Retinal pigment epithelial cell (primary cell): Measurements from ENCODE around the gene EBF3.

Experiments
- DNase-seq: peaks from one replicate; pipeline ENCODE4 v3.0.0-alpha.2; 2010; ENCODE audit warnings: low read depth
- H3K4me3 ChIP-seq: 2 replicates; pipeline ENCODE4 v1.5.1; 2011; ENCODE audit warnings: mild to moderate bottlenecking, low read length, control low read depth, moderate library complexity
- TF ChIP-seq, protein P1 (sequence below): conservative IDR thresholded peaks from 2 replicates; pipeline ENCODE4 v1.5.1; 2011; ENCODE audit warnings: low read depth, low read length, control low read depth, inconsistent platforms

EBF3 gene

DNA sequence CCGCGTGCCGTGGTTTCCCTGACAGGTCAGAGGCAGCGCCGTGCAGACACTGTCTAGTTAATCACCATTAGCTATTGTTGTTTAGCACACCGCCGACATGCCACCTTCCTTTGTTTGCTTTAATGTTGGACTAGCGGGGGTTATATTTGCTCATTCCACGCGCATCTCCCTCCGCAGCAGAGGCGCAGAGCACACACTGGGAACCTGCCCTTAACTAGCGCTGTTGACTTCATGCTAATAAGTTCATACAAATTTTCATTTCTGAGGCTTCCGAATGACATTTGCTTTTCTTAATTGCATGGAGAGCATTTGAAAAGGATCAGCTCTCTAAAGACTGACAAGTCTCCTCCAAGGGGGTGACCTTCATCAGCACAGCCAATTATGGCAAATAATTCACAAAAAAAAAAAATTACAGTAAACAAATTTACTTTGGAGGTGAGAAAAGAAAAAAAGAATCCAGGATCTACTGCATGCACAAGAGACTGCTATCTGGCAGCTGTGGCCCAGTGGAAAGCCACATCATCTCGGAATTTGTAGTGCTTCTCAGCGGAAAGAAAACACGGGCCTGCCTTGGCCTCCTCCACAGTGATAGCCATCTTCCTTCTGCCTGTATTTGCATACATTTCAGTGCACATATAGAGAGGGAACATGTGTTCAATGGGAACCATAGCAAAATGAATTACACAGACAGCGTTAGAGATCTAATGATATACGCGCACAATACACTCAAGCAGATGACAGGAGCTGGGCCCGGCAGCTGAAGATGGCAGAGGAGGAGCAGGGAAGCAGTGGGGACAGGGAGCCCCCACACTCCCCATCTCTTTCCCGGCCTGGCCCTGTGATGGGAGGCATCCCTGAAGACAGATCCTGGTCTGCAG is 94.2 kb downstream of the EBF3 start:
- H3K4me3 ChIP-seq = no peak overlapping the region
- DNase-seq = no peak
- TF ChIP-seq, protein P1, sequence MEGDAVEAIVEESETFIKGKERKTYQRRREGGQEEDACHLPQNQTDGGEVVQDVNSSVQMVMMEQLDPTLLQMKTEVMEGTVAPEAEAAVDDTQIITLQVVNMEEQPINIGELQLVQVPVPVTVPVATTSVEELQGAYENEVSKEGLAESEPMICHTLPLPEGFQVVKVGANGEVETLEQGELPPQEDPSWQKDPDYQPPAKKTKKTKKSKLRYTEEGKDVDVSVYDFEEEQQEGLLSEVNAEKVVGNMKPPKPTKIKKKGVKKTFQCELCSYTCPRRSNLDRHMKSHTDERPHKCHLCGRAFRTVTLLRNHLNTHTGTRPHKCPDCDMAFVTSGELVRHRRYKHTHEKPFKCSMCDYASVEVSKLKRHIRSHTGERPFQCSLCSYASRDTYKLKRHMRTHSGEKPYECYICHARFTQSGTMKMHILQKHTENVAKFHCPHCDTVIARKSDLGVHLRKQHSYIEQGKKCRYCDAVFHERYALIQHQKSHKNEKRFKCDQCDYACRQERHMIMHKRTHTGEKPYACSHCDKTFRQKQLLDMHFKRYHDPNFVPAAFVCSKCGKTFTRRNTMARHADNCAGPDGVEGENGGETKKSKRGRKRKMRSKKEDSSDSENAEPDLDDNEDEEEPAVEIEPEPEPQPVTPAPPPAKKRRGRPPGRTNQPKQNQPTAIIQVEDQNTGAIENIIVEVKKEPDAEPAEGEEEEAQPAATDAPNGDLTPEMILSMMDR = no peak

DNA sequence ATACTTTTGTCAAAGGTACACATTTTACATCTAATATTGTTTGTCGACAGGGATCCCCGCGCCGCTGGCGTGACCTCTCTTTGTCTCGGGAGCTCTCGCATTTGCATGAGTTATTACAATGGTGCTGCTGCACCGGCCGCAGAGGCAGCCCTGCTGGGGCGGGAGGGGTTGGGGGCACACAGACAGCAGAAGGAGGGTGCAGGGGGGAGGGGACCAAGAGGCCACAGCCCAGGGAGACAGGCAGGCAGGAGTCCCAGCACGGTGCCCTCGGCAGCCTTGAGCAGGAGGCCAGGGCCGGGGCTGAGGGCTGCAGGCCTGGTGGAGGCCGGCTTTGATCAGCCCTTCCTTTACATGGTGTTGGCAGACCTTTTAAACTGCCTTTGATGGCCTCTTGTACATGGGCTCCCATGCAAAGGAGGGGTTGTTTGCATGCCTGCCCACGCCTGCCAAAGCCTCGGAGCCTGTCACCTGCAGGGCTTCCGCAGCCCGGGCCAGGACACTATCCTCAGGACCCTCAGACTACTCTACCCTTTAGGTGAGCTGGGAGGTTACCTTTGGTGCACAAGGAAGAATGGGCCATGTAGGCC is 95.5 kb downstream of the EBF3 start:
- no peak for DNase-seq
- no peak overlapping the region for H3K4me3 ChIP-seq
- TF ChIP-seq, protein P1 = no peak

DNA sequence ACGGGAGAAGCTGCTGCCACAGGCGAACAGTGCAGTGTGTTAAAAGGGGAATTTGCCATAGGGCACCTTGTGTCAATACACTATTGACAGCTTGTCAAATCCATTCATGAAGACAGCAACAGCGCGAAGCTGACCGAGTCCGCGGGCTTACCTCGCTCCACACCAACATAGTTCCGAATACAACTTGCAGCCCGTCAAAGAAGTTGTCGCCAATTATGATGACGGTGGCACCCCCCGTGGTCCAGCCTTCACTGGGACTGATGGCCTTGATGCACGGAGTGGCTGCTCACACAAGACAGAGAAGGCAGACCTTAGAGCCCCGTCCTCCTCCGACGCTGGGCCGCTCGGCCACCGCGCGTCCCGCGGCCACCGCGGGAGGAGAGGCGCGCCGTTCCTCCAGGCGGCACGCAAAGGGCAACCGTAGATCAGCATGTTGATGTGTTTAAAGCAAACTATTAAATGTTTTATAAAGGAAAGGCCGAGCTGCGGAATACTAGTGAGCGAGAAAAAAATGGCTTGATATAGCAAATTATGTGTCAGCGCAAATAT is 96.4 kb downstream of the EBF3 start:
- DNase-seq = no peak
- H3K4me3 ChIP-seq = no peak overlapping the region
- TF ChIP-seq, protein P1 = no peak

DNA sequence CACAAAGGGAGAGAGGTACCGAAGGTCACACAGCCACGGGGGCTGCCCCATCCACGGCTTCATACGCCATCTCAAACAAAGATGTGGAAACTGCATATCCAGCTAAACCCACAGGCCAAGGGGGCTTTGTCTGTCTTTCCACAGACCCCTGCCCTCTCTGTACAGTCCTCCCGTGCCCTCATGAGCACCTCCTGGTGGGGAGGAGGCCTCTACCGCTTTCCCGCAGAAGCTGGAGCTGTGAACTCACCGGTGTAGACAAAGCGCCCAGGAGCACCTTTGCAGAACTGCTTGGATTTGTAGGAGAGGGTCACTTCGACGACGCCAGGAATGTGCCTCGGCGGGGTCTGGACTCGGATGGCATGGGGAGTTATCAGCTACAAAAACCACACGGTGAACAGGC is 97.2 kb downstream of the EBF3 start:
- TF ChIP-seq, protein P1 = no peak
- H3K4me3 ChIP-seq = no peak overlapping the region
- no peak for DNase-seq

DNA sequence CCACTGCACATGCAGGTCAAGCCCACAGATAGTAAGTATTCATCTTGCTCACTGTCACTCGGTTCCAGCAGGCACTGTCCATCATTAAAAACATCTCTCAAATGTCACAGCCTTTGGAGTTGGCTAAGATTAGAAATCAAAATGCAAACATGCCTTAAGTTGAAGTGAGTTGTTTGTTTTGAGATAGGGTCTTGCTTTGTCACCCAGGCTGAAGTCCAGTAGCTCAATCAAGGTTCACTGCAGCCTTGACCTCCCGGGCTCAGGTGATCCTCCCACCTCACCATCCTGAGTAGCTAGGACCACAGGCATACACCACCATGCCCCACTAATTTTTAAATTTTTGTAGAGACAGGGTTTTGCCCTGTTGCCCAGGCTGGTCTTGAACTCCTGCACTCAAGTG is 98.1 kb downstream of the EBF3 start:
- DNase-seq = no peak
- no peak overlapping the region for H3K4me3 ChIP-seq
- TF ChIP-seq, protein P1 = no peak

DNA sequence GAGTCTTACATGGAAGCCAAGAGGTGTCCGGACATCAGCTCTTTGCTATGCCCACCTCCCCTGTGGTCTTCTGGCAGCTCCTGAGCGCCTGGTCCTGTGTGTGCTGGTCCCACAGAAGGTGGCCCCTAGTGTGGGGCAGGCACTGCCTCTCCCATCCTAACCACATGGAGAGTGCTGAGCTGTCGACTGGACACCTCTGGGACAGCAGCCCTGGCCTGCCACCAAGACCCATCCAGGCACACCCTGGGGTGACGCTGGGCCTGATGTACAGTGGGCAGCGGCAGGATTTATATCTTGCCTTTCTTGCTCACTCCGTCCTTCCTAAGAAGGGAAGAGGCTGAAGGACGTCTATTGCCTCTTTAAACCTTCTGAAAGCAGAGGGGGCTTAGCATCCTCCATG is 98.7 kb downstream of the EBF3 start:
- TF ChIP-seq, protein P1 = no peak
- no peak overlapping the region for H3K4me3 ChIP-seq
- DNase-seq = no peak
